Measurements from ENCODE around the gene MGAT4B.
A peak's percentile ranks its signal among the peaks of the same experiment; 100 is the strongest.

The MGAT4B gene

DNA sequence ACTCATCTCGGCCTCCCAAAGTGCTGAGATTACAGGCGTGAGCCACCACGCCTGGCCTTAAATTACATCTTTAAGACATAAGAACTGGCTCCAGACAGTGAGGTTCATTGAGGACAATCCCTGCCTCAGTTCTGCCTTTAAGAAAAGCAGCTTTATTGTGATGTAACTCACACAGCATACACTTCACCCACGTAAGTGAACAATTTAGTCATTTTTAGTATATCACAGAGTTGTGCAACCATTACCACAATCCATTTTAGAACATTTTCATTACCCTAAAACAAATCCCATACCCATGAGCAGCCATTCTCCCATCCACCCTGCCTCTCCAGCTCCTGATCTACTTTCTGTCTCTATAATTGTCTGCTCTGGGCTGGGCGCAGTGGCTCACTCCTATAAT, 36.9 kb downstream of the MGAT4B start:
- no peak for DNase-seq (ENCODE audit: low read depth in 2 of 2)

DNA sequence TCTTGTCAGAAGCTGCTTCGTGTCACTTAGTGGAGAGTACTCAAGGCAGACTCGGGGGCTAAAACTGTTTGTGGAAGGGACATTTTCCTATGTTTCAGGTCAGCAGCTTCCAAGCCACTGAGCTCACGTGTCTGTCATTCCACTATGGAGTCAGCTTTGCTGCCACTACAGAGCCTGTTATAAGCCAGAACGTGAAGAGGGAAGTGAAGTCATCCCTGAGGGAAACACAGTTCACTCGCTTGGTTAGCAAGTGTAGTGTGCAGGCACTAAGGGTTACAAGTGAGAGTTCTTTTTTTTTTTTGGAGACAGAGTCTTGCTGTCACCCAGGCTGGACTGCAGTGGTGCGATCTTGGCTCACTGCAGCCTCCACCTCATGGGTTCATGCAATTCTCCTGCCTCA, 37.4 kb downstream of the MGAT4B start:
- DNase-seq (ENCODE audit: low read depth in 2 of 2): no peak

DNA sequence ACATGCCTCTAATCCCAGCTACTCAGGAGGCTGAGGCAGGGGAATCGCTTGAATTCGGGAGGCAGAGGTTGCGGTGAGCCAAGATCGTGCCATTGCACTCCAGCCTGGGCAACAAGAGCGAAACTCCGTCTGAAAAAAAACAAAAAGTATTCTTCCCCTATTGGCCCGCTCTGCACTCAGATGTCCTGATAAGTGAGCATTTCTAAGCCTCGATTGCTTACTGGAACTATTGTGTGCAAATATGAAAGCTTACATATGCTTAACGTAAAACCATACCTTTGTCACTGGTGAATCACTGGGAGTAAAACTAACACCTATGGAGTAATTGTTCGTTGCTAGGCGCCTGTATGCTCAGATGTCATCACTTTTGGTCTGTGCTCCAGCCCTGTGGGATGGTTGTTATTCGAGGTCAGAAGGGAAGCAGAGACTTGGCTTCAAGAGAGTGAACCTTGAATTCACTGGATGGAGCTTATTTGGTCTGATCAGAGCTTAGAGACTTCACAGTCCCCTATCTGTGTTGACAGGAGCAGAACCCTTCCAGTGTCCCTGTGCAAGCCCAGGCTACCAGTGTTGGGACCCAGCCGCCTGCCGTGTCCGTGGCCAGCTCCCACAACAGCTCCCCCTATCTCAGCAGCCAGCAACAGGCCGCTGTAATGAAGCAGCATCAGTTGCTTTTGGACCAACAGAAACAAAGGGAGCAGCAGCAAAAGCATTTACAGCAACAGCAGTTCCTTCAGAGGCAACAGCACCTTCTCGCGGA, 38.2 kb downstream of the MGAT4B start:
- DNase-seq (ENCODE audit: low read depth in 2 of 2): no peak

DNA sequence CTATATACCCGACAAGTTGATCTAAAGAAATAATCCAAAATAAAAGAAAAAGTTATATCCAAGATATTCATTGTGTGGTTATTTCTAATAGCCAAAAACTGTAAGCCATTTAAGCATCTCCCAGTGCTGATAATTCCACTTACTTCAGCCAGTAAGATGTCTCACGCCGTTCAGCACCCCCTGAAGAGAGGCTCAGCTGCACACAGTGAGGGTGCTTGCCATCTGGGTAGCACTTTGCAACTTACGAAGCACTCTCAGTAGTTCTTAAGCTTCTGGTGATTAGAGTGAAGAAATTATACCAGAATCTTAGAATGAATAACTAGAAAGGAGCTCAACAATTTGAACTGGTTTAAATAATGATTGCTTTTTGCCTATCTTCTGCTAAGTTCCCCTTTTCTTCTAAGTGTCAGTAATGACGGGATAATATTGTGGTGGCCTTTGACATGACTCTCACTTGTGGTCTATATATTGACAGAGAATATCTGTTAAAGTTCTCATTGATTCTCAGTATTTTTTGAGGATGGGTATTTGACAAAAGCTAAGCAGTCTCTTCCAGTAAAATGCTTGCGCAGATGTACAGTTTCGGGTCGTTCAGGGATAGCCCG, 39.1 kb downstream of the MGAT4B start:
- no peak for DNase-seq (ENCODE audit: low read depth in 2 of 2)

DNA sequence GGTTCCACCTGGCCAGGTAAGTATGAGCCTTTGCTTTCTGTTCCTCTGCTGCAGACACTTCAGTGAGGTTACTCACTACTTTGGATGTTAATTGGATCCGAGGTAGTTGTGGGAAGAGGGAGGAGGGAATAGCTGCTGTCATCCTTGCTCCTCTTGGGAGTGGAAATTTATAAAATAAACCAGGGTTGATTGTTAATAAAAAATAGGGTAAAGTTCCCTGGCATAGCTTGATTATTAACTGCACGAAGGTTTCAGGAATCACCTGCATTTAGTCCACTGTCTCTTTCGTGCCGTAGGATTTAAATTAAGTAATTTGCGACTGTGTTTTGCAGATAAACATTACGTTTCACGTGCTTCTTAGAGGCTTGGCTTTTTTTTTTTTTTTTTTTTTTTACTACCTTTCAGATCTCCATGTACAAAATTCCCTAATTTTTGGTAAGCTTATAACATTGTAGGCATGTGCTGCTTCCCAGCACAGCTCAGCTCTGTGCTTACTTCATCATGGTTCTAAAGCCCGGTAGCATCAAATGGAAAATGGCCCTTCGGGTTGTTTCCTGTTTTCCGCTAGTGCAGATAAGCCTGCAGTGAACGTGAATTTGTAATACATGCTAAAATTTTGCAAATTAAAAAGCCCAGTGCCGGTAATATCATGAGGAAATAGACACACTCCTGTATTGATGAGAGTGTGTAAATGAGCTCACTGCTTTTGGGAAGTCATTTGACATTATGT, 39.8 kb downstream of the MGAT4B start:
- no peak for DNase-seq (ENCODE audit: low read depth in 2 of 2)

DNA sequence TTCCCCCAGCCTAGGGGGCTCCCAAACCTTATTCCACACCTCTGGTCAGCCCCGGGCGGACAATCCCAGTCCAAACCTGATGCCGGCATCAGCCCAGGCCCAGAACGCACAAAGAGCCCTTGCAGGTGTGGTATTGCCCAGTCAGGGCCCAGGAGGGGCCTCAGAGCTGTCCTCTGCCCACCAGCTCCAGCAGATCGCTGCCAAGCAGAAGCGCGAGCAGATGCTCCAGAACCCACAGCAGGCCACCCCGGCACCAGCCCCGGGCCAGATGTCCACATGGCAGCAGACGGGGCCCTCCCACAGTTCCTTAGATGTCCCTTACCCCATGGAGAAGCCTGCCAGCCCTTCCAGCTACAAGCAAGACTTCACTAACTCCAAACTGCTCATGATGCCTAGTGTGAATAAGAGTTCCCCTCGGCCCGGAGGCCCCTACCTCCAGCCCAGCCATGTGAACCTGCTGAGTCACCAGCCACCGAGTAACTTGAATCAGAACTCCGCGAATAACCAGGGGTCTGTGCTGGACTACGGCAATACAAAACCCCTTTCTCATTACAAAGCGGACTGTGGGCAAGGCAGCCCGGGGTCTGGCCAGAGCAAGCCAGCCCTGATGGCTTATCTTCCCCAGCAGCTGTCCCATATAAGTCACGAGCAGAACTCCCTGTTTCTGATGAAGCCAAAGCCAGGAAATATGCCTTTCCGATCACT, 40.5 kb downstream of the MGAT4B start:
- no peak for DNase-seq (ENCODE audit: low read depth in 2 of 2)

DNA sequence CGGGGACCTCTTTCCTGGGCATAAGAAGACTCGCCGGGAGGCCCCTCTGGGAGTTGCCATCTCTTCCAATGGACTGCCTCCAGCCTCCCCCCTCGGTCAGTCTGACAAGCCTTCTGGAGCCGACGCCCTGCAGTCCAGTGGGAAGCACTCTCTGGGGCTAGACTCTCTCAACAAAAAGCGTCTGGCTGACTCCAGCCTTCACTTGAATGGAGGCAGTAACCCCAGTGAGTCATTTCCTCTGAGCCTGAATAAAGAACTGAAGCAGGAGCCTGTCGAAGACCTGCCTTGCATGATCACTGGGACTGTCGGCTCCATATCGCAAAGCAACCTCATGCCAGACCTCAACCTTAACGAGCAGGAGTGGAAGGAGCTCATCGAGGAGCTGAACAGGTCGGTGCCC, 41.3 kb downstream of the MGAT4B start:
- peak; percentile 36 to 46 for DNase-seq (ENCODE audit: low read depth in 2 of 2)

DNA sequence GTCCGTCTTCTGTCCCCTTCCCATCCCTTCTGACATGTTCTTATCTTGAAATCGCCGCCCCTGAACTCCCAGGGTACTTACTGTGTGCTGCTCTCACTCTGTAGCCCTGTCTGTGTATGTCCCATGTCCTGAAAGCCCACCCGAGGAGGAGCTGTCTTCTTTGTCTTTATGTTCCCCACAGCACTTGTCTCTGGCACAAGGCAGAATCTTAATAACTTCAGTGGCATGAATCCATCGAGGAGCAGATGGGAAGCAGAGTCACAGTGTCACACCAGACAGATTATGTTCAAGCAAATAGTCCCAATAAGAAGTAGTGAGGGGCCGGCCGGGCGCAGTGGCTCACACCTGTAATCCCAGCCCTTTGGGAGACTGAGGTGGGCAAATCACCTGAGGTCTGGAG, 42.6 kb downstream of the MGAT4B start:
- DNase-seq (ENCODE audit: low read depth in 2 of 2): no peak

DNA sequence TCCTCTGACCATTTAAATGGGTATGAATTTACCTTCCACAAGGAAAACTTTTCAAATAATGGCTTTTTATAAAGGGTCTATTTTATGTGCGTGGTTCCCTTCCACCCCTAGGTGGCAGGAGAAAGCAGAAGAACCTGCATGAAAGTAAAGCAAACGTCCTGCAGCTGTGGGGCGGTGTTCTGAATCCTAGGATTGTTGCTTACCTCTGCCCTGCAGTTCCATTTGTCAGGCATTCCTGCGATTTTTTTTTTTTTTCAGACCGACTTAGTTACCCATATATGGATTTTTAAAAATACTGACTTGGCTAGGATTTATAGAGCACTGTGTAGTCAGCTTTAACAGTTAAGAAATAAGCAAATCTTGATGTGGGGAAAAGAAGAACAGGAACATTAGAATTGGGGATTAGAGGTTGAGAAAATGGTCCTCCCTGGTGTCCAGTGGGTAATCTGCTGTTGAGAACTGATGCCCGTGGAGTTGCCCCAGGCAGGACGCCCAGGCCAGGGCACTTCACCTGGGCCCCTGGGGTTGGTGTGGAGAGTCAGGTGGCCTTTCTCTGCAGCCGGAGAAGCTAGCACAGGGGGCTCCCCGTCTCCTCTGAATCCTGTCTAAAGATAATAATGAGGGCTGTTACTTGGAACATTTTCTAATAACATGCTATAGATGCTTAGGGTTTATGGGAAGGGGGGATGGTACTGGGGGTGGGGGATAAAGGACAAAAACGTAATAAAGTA, 43.3 kb downstream of the MGAT4B start:
- peak; percentile 62 to 65 for DNase-seq (ENCODE audit: low read depth in 2 of 2)

DNA sequence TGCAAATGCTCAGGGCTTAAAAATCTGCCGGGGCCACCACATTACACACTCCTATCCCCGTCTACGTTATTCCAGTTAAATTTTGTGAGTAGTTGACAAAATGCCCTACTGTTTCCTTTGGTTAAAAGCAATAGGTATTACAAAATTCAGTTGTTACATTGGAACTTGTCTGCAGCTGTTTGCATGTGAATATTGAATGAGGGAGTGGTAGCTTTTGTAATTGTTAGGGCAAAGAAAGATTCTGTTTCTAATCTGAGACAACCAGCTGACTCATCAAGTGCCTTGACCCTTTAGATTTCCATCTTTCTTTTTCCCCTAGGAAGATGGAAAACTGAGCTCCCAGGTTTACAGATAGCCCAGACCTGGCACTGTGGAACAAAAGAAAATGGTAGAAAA, 43.9 kb downstream of the MGAT4B start:
- DNase-seq (ENCODE audit: low read depth in 2 of 2): peak; percentile 21 to 32

DNA sequence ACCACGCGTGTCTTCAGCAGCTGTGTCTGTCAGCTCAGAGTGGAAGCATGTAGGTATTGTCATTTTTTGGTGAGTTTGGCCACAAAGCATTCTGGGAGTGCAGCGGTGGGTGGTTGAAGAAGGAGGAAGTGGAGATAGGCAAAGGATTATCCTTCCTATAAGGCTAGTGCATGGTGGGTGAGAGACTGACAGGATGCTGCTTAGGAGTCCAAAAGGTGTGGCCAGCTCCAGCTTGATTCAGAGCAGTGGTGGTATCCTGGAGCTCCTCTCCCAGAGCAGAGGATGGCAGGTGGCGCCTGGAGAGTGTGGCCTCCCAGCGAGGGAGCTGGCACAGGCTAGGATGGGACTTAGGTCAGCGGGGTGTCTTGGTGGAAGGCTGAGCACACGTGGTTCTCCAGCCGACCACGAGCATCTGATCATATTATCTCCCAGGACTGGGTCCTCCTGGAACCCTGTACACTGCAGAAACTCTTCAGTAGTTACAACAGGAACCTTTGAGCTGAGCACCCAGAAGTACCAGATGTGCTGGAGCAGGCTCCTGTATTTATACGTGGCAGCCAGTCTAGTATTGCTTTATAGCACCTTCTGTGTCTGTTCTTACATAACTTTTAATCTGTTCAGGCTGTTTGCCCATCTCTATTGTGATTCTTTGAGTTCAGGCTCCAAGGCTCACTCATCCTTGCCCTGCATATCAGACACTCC, 44.4 kb downstream of the MGAT4B start:
- DNase-seq (ENCODE audit: low read depth in 2 of 2): peak; percentile 34 to 37

DNA sequence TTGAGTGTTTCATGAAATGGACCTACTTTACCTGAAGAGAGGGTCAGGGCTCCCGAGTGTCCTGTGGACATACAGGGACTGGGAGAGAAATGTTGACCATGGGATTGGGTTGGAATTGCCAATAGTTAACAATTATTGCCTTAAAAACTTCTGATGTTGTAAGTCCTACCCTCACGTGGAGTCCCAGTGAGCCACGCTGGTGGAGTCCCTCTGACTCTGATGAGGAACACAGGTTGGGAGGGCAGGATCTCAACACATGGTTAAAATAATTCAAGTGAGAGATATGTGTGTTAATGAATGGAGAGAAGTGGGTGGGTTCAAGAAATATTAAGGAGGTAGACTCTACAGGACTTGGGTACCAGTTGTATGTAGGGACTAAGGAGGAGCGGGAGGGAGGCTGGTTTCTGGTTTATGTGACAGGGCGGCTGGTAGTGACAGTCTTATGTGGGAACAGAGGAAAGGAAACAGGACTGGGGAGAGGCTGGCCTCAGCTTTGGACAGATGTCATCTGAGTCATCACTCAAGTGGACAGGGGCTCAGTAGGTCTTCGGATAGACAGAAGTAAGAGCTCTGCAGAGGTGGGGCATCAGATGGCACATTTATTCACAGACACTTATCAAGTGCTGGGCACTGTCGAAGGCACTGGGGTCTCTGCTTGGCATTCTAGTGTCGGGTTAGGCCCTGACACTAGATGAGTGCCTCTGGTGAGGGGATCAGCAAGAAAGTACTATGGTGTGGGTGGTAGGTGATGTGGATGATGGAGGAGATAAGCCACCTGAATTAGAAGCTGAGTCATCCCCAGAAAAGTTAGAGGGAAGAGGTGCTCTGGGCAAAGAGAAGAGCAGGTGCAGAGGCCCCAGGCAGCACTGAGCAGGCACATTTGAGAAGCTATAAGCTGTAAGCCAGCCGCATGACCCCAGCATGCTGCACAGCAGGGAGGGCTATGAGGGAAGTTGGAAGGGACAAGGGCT, 46.8 kb downstream of the MGAT4B start:
- DNase-seq (ENCODE audit: low read depth in 2 of 2): no peak

DNA sequence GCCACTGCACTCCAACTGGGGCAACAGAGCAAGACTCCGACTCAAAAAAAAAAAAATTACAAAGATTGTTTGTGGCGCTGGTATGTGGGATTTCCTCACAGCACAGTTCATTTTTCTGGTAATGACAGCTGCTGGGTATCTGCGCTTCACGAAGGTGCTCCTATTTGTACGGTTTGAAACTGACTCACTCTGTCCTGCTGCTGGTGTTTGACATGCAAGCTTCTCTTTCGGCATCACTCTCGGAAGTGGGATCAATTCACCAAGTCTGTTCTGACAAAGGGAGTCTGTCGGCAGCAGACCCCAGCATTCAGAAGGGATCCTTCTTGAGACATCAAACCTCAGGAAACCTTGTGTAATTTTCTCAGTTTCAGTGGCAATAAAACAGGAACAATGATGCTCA, 47.7 kb downstream of the MGAT4B start:
- no peak for DNase-seq (ENCODE audit: low read depth in 2 of 2)

DNA sequence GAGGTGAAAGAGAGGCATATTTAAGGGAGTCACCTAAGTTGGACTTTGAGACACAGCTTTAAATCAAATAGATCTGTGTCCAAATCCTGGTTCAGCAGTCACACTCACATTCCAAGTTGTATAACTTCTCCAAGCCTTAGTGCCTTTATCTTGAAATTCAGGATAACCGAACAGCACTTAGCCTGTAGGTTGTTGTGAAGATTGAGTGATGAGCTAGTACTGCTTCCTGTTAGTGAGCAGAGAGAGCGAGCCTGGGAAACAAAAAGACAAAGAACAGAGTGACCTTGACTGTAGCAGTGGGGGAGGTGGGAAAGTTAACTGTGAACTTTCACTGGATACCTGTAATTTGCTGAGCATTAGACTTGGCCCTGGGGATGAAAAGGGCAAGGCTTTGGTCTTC, 51.6 kb downstream of the MGAT4B start:
- DNase-seq (ENCODE audit: low read depth in 2 of 2): no peak

DNA sequence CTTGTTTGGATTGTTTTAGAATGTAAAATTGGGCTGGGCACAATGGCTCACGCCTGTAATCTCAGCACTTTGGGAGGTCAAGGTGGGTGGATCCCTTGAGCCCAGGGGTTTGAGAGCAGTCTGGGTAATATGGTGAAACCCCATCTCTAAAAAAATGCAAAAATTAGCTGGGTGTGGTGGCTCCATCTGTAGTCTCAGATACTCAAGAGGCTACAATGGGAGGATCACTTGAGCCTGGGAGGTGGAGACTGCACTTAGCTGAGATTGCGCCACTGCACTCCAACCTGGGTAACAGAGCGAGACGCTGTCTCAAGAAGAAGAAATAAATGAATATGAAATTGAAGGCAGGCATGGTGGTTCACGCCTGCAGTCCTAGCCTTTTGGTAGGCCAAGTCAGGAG, 52.7 kb downstream of the MGAT4B start:
- no peak for DNase-seq (ENCODE audit: low read depth in 2 of 2)

DNA sequence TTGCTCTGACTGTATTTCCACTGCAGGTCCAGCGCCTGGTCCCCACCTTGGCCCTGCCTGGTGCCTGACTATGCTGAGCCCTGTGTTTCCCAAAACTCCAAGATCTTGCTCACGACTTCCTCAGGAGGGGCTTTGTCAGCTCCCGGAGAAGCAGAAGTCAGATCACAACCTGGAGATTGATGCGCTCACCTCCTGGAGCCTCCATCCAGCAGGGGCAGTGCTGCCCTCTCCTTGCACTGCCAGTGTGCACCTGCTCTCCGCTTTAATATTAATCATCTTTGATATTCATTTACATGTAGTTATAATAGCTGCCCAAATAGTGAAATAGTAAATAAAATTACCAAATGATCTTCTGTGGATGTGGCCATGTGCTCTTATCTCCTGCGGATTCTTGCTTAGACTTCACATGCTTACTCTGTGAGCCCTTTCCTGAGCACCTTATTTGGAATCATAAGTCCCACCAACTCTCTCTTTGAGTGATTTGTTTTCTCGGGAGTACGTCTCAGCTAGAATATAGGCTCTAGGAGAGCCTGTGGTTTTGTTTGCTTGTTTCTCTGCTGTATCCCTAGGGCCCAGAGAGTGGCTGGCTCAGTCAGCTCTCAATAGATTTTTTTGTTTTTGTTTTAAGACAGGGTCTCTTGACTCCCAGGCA, 56.7 kb downstream of the MGAT4B start:
- DNase-seq (ENCODE audit: low read depth in 2 of 2): no peak

DNA sequence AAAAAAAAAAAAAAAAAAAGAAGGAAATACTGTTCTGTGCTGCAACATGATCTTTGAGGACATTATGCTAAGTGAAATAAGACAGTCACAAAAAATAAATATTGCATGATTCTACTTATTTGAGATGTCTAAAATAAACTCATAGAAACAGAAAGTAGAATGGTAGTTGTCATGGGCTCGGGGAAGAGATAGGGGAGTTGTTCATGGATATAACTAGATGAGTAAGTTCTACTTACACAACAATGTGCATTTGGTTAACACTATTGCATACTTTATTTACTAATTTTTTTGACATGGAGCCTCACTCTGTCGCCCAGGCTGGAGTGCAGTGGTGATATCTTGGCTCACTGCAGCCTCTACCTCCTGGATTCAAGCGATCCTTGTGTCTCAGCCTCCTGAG, 58.9 kb downstream of the MGAT4B start:
- DNase-seq (ENCODE audit: low read depth in 2 of 2): no peak

All from fibroblast of skin of left quadriceps (primary cell).